Activated CD4-positive, CD25-positive, alpha-beta regulatory T cell treated with anti-CD3 and anti-CD28 coated beads, Interleukin-2, amount 50 U/mL, for 16 hours (primary cell): ENCODE results near the gene CRYBB2.
A peak's percentile ranks its signal among the peaks of the same experiment; 100 is the strongest.
"Not testable (repeated sequence)": the region's sequence is repeated elsewhere in the genome, so short reads cannot be mapped to it uniquely, and the experiment has no call there.

Source experiments
- DNase-seq: peaks from one replicate; pipeline ENCODE4 v3.0.0-alpha.2; 2020; ENCODE audit warnings: low read depth, low spot score

Gene CRYBB2

DNA sequence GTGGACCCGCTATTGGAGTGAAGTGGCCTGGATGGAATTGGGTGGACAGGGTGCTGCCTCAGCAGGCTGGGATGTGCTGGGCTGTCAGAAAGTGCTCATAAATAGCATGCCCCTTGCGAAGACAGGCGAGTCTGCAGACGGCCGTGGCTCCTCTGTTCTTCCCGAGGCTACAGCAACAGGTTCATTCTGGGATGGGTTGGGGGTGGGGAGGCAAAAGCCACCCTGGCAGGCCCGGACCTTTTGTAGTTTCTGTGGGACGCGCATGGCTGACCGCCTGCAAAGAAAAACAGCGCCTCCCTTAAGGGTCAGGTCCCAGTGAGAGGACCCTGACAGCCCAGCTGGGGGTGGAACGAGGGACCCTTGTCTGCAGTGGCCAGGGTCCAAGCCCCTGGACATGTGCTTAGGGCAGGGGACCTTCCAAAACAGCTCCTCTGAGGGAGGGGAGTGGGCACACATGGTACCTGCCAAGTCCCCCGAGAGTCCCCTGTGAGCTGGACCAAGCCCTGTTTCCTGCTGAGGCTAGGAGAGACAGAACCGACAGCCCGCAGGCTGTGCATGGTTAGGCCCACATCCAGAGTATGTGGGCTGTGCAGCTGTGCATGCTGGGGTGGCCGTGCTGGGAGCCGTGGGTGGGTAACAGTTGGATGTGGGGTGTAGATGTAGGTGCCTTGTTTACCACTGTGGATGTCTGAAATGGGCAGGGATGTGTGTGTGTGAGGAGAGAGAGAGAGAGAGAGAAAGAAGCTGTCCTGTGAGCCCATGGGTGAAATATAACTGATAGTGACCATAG is 19.5 kb upstream of the CRYBB2 start, which contains the start of gene CRYBB3:
Gene CRYBB3, plus strand, starts transcription at position 128 of the 790 bp plus-strand sequence. CDS start 1,539 bp downstream, outside the sequence.
- DNase-seq, result no peak

DNA sequence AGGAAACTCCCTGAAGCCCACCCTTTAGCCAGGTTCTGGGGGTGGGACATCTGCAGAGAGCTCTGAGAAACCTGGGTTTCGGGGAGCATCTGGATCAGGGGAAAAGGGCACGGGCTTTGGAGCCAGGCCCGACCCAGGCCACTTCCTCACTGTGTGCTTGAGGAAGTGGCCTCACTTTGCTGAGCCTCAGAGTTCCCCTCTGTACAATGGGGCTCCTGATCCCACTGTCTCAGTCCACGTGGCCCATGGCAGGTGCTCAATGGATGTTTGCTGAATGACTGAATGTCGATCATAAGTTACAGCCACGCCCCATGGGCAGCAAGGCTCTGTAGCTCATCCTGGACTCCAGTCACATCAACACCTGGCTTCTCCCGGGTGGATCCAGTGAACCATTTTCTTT is 18.5 kb upstream of the CRYBB2 start:
- no peak for DNase-seq

DNA sequence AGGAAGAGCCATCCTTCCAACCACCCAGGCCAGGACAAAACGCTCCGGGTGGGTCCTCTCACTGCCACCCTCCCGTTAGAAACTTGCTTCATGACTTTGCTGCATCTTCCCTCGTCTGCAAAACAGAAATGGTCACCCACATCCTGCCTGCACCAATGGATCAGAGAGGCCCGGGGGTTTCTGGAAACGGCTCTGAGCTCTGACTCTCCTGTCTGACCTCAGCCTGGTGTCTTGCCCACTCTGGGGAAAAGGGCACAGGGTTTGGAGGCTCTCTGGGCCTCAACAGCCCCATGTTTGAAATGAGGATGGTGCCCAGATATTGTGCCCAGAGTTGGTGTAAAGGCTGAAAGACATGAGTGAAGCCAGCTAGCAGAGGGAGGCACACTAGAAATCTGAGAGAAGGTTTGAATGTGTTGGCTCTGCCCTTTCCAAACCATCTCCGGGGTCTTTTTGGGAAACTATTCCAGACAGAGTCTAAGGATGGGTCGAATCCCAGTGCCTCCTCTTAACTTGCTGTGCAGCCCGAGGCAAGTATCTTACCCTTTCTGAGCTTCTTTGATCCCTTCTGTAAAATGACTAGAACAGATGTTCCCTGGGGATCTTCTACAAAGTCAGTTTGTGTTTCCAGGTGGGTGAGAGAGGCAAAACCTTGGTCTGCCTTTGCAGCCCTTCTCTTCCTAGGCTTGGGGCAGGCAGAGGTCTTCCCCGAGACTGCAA is 17.7 kb upstream of the CRYBB2 start:
- DNase-seq, result no peak

DNA sequence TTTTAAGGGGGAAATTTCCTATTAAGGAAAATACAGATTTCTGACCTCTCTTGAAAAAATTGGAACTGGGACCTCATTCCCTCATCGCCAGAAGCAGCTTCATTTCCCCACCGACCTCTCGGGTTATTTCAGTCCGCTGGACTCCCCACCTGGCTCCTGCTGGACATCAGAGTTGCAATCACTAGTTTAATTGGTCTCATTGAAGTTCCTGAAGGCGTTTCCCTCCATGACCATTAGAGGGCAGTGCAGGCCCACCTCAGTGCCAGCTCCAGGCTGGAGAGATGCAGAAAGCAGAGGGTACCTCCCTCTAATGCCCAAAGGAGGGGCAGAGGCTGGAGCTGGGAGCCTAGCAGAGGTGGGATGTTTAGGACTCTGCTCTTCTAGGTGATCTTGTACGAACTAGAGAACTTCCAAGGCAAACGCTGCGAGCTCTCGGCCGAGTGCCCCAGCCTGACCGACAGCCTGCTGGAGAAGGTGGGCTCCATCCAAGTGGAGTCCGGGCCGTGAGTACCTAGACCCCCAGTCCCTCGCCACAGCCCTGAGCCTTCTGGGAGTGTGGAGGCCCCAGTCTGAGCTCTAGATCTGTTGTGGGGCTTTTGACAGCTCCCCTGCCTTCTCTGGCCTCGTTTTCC is 17.0 kb upstream of the CRYBB2 start:
- peak; percentile 7 for DNase-seq

DNA sequence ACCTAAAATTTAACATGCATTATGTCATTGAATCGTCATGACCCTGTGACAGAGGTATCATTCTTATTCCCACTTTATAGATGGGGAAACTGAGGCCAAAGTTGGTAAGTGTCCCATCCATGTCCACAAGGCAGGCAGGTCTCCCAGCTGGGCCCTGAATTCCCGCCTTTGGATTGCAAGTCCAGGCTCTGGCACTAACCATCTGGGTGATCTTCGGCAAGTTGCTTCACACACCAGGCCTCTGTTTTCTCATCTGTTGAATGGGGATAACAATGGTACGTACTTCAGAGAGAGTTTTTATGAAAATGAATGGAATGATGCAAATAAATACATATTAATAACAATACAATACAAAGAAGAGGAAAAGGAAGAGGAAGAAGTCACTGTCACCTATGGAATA is 16.4 kb upstream of the CRYBB2 start:
- no peak for DNase-seq

DNA sequence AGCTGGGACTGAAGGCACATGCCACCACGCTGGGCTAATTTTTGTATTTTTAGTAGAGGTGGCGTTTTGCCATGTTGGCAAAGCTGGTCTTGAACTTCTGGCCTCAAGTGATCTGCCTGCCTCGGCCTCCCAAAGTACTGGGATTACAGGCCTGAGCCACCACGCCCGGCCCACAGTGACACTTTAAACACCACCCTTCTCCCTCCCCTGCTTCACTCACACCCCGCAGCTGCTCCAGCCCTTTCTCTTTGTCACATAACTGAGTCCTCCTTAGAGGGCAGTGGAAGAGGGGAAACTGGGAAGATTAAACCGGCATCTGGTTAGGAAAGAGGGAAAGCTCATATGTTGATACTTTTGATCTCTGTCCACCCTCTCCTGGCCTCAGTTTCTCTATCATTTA is 14.9 kb upstream of the CRYBB2 start:
- not testable (repeated sequence) for DNase-seq

DNA sequence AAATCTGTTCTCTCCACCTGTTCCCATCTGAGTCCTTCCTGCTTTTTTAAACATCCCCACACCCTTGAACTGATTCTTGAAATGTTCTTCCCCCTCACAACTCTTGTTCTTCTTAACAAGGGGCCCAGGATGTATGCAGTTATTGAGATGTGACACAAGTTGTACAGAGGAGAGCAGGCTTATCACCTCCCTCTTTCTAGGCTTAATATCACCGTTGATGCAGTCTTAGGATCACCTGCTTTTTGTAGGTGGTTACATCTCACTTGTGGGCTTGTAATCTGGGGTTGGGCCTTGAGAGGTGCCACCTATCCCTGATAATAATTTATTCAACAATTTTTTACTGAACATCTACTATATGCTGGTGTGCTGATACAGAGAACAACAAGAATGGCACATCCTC is 13.6 kb upstream of the CRYBB2 start:
- DNase-seq, result no peak

DNA sequence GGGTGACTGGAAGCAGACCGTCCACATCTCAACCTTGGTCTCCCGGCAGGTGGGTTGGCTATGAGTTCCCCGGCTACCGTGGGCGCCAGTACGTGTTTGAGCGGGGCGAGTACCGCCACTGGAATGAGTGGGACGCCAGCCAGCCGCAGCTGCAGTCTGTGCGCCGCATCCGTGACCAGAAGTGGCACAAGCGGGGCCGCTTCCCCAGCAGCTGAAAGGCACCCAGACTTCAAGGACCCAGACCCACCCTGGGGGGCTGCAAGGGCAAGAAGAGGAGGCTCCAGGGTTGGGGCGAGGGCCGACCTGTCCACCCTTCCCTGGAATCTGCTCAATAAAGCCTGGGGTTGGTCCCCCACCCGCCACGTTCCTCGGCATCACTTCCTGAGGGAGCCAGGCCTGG is 12.4 kb upstream of the CRYBB2 start:
- no peak for DNase-seq

DNA sequence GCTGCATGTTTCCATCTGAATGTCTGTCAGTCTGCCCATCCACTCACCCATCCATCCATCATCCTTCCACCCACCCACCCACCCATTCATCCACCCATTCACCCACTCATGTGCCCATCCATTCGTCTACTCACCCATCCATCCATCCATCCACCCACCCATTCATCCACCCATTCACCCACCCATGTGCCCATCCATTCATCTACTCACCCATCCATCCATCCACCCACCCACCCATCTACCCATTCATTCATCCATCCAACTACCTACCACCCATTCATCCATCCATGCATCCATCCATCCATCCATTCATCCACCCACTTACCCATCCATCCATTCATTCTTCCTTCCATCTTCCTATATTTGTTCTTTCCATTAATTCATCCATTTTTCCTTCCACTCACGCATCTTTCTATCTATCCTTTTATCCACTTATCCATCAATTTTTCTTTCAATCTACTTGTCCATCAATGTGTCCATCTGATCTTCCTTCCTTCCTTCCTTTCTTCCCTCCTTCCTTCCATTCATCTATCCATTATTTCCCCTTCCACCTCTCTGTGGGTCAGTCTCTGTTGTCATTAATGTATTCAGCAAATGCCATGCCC is 11.8 kb upstream of the CRYBB2 start:
- no peak for DNase-seq

DNA sequence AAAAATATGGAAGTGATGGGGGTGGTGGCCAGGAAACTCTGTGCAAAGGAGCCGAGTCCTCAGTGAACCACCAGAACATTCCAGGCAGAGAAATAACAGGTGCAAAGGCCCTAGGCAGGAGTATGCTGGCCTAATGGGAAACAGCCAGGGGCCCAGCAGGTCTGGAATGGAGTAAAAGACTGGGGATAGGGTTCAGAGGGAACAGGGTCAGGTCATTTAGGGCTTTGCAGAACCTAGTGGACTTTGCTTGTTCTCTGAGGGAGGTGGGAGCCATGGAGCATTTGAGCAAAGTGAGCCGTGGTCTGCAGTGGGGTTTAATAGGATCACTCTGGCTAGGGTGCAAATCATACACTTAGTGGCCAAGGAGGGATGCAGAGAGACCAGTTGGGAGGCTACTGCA is 11.1 kb upstream of the CRYBB2 start:
- DNase-seq, result no peak

DNA sequence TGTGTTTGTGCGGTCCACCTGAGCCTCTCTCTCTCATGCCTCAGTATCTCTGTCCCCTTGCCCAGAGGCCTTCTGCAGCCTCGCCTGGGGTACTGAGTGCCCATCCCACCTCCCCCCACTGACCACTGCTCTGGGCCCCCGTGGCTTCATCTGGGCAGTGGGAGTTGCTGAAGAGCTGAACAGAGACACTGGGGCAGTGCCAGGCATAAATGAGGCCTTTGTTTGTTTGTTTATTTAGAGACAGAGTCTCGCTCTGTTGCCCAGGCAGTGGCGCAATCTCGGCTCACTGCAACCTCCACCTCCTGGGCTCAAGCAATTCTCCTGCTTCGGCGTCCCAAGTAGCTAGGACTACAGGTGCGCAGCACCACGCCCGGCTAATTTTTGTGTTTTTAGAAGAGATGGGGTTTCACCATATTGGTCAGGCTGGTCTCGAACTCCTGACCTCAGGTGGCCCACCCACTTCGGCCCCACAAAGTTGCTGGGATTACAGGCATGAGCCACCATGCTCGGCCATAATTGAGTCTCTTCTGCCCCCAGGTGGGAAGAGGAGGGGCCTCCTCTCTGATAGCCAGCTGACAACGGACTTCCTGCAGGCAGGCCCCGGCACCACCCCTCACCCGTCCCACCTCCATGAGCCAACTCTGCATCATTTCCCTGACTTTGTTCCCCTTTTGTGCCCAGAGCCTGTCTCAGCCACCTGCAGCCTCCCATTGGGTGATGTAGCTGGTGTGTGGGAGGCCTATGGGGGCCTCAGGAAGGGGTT is 10.5 kb upstream of the CRYBB2 start:
- no peak for DNase-seq

DNA sequence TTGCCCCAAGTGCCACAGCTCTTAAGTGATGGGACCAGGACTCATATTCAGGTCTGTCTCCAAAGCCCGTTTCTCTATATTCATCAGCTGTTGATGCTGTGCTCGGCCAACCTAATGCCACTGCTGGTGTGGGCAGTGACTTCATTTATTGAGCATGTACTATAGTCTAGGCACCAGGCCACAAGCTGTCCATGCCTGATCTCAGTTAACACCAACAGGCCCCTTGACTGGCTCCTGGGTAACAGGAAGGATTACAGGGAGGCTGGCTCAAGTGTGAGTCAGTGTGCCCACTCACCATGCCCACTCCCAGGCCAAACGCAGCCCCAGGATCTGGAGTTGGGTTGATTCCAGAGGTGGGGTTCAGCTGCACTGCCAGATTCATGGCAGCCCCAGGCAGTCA is 8.6 kb upstream of the CRYBB2 start:
- DNase-seq, result no peak

DNA sequence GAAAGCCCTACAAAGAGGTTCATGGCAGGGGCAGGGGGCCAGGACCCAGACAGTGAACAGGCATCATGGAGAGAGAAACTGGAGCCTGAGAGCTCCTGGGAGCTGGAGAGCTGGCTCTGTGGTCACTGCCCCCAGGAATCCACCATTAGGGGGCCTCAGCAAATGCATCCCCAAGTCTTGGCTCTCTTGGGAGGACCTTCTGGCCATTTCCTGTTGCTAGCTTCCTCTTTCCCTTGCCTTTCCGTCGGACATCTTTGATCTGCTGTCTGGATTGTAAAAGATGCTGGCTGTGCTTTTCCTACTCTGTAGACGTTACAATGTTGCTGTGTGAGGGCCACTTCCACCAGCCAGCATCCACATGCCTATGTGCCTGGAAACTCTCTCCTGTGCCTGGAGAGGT is 7.1 kb upstream of the CRYBB2 start:
- no peak for DNase-seq

DNA sequence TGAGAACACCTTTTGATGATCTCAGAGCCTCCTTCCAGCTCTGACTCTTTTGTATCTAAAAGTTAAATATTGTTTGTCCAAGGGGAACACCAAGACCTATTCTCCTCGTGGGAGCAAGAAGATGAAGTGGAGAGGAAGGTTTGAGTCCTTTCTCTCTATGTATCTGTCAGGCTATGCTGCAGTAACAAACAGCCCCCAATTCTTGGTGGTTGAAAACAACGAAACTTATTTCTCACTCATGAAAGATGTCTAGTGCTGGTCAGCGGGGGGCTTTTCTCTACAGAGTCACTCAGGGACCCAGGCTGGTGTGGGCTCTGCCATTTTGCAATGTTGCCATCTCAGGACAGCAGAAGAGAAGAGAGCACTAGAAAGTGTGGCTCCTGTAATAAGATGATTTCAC is 6.2 kb upstream of the CRYBB2 start:
- DNase-seq, result no peak

DNA sequence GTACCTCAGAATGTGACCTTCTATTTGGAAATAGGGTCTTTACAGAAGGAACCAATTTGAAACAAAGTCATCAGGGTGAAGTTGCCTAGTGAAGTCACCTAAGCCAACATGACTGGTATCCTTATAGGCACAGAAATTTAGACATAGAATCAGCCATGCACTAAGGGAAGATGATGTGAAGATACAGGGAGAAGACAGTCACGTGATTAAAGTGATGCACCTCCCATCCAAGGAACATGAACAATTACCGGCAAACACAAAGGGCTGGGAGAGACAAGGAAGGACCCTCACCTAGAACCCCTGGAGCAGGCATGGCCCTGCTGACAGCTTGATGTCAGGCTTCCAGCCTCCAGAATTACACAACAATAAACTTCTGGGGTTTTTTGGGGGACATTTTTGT is 3.2 kb upstream of the CRYBB2 start:
- DNase-seq, result no peak

DNA sequence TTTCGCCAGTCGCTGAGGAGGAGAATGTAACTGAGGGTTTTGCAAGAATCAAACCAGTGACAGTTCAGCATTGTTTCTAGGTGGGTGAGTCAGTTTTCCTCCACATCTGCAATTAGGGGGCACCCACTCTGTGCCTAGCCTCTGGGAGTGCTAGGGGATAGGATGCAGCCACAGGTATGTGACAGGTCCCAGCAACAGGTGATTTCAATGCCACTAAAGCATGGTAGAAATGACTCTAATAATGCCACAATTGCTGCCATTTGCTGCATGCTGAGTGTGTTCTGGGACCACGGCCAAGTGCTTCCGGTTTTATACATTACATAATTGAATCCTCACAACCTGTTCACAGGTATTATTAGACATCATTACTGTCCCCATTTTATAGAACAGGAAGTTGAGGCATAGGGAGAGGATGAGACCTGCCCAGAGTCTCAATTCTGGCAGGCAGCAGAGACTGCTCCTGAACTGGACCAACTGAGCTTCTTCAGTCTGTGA is 556 bp downstream of the CRYBB2 start:
- no peak for DNase-seq

DNA sequence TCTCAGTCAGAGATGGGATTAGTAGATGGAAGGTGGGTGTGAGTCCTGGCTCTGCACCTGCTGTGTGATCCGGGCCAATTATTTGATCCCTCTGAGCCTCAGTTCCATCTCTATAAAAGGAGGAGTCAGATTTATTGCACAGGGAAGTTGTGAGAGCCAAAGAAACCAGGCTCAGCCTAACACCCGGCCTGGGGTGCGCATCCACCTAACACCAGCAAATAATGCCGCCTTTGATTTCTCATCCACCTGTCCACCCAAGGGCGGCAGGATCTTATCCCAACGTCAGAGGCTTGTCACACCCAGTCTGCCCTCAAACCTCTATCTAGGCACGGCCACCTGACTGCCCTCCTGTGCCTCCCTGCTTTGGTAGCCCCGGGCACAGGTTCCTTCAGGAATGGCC is 2.4 kb downstream of the CRYBB2 start:
- DNase-seq, result no peak

DNA sequence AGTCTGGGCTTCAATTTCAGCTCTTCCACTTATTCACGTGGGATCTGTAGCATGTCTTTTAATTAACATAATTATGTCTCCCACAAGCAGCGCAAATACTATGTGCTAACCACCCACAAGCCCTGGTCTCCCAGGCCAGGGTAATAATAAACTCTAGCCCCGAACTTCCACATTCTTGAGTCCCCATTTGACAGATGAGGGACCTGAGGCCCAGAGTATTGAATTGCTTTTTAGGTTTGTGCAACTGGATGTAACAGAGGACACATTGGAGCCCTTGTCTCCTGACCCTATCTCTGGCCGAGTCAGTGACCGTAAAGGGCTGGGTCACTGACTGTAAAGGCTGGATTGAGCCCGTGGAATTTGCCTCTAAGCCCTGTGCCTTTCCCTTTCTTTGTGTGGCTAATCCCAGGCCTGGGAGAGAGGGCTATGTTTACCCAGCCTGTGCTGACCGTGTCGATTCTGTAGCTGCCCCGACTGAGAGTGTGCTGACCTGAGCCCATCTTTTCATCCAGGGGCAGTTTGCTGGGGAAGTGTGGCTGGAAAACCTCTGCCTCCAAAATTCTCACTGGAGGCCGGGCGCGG is 3.9 kb downstream of the CRYBB2 start:
- DNase-seq, result no peak

DNA sequence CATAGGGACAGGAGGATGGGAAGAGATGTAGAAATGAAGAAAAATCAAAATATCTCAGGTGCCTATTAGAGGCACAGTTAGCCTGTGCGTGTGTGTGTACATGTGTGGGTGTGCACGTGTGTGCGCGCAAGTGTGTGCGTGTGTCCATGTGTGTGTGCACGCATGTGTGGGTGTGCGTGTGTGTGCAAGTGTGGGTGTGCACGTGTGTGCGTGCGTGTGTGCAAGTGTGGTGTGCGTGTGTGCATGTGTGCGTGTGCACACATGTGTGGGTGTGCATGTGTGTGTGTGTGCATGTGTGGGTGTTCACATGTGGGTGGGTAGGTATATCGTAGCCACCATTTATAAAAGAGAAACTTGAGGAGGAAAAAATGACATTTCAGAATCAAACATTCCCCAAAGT is 9.4 kb downstream of the CRYBB2 start:
- DNase-seq, result no peak

DNA sequence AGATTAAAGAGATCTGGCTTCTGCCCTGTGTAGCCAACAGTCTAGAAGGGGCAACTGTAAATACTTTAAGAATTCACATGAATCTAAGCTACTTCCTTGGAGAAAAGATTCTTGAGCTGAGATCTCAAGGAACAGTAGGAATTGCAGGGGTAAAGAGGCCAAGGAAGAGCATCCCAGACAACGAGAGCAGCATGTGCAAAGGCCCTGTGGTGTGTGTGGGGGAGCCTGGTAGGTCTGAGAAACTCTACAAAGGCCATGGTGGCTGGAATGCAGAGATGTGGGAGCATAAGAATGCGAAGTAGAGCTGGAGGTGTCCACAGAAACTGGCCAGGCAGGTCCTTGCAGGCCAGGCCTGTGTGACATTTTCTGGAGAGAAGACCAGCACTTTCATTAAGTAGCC is 11.3 kb downstream of the CRYBB2 start:
- not testable (repeated sequence) for DNase-seq

DNA sequence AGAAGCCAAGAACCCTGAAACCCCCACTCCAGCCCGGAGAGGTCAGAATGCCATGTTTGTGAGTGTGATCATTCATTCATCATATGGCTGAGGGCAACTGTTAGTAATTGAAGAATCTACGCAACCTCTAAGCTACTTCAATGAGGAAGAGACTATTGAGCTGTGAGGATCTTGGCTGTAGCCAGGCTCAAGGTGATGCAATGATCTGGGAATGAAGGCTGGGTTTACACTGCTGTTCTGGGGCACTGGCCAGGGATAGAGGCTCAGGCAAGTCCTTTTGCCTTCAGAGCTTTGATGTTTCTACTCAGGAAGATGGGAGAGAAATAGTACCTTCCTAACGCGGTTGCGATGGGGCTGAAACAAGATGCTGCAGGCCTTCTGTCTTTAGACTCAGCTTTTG is 12.9 kb downstream of the CRYBB2 start:
- DNase-seq, result no peak
